AG10803 (cell line): ENCODE measurements around the gene EXOSC9.

Source experiments
- DNase-seq: peaks from one replicate; pipeline ENCODE4 v3.0.0; 2010; ENCODE audit warnings: low read depth
- H3K4me3 ChIP-seq: 2 replicates; pipeline ENCODE4 v1.5.1; 2011; ENCODE audit warnings: mild to moderate bottlenecking, low read length, control low read depth
- TF ChIP-seq, protein P1 (sequence below): conservative IDR thresholded peaks from 2 replicates; pipeline ENCODE4 v1.5.1; 2011; ENCODE audit warnings: mild to moderate bottlenecking, low read length, control low read depth, inconsistent platforms

Gene EXOSC9

DNA sequence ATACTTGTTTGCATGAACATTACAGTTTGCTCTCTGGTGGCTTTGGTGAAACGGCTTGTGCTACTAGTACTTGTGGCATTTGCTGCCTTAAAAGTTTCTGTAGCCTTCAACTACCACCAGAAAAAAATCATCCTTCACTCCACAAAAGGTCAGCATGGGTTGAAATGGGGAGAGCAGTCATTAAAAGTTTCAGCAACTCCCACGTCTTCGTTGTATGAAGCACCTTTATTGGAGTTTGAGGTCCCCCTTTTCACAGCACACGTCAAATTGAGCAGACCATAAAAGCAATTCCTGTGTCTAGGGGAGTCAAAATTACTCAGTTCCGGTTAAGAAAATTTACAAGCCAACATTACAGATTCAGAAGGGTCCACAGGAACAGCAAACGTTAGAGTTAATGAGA, 45.5 kb downstream of the EXOSC9 start:
- no peak for DNase-seq
- H3K4me3 ChIP-seq: no peak overlapping the region
- TF ChIP-seq, protein P1, sequence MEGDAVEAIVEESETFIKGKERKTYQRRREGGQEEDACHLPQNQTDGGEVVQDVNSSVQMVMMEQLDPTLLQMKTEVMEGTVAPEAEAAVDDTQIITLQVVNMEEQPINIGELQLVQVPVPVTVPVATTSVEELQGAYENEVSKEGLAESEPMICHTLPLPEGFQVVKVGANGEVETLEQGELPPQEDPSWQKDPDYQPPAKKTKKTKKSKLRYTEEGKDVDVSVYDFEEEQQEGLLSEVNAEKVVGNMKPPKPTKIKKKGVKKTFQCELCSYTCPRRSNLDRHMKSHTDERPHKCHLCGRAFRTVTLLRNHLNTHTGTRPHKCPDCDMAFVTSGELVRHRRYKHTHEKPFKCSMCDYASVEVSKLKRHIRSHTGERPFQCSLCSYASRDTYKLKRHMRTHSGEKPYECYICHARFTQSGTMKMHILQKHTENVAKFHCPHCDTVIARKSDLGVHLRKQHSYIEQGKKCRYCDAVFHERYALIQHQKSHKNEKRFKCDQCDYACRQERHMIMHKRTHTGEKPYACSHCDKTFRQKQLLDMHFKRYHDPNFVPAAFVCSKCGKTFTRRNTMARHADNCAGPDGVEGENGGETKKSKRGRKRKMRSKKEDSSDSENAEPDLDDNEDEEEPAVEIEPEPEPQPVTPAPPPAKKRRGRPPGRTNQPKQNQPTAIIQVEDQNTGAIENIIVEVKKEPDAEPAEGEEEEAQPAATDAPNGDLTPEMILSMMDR: no peak

DNA sequence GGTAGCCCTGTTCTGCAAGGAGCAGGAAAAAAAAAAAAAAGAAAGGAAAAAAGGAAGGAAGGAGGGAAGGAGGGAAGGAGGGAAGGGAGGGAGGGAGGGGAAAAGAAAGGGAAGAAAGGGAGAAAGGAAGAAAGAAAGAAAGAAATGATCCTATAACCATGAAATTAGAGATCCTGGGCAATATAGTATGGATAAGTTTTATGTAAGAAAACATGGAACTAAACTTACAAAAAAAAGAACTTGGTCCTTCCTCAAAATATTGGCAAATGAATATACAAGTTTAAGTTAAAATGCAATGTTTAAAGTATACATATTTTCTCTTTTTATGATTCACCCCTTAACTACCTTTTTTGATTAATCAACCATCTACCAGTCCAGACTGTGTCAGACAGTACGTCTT, 50.2 kb downstream of the EXOSC9 start:
- no peak overlapping the region for H3K4me3 ChIP-seq
- no peak for DNase-seq
- TF ChIP-seq, protein P1: no peak

DNA sequence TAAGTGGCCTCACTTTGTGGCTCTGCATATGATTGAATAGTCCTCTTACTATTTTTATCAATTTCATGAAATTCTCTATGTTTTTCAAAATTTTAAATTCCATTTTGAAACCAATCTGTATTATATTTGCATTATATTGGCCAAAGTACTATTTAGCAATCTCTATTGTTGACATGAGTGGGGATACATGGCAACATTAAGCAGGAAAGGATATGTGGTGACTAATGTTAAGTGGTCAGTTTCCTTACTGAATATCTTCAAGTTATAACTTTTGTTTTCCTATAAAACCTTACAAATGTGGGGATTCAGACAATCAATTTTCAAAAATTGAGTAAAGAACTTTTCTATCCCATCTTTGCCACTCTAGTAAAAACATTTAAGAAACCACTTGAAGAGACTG, 59.0 kb downstream of the EXOSC9 start:
- no peak overlapping the region for H3K4me3 ChIP-seq
- TF ChIP-seq, protein P1: no peak

DNA sequence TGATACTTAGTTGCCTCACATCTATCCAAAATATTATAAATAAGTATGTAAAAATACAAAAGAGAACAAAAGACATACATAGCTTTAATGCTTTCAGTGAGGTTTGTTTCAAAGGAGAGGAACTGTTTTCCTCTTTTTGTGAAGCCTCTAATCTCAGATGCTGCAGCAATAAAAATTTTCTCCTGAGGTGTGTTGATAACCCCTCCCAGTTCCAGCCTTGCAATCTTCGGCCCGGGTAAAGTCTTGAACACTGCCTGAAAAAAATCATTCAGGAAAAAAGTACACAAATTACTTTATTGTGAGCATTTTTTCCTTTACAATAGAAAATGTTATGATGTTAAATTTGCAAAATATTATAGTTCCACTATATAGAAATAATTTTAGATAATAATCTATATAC, 60.3 kb downstream of the EXOSC9 start:
- TF ChIP-seq, protein P1: no peak
- DNase-seq: no peak
- no peak overlapping the region for H3K4me3 ChIP-seq

More for the DNA sequence above, 59.0 kb downstream of the EXOSC9 start:
- DNase-seq: no peak

DNA sequence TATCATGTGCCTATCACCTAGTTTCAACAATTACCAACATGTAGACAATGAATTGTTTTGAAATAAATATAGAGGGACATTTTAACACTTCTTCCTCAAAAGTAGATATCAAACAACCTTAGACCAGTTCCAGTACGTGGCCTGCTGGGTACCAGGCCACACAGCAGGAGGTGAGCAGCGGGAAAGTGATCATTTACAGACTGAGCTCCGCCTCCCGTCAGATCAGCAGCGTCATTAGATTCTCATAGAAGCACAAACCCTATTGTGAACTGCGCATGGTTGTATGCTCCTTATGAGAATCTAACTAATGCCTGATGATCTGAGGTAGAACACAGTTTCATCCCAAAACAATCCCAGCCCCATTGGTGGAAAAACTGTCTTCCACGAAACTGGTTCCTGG, 62.7 kb downstream of the EXOSC9 start:
- no peak for DNase-seq
- no peak overlapping the region for H3K4me3 ChIP-seq
- TF ChIP-seq, protein P1: no peak
